ENCODE measurements around the gene E2F4.

- TF ChIP-seq, protein P1, sequence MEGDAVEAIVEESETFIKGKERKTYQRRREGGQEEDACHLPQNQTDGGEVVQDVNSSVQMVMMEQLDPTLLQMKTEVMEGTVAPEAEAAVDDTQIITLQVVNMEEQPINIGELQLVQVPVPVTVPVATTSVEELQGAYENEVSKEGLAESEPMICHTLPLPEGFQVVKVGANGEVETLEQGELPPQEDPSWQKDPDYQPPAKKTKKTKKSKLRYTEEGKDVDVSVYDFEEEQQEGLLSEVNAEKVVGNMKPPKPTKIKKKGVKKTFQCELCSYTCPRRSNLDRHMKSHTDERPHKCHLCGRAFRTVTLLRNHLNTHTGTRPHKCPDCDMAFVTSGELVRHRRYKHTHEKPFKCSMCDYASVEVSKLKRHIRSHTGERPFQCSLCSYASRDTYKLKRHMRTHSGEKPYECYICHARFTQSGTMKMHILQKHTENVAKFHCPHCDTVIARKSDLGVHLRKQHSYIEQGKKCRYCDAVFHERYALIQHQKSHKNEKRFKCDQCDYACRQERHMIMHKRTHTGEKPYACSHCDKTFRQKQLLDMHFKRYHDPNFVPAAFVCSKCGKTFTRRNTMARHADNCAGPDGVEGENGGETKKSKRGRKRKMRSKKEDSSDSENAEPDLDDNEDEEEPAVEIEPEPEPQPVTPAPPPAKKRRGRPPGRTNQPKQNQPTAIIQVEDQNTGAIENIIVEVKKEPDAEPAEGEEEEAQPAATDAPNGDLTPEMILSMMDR (conservative IDR thresholded peaks at IDR 0.05; ENCODE audit: low read length) = no peak
- no peak for TF ChIP-seq EZH2phosphoT487 (IDR thresholded peaks at IDR 0.05; ENCODE audit: borderline replicate concordance)
Measured at GRCh38 chr16:67247192-67248072, 55.5 kb downstream of the E2F4 start, which contains the start of gene FHOD1.
